ENCODE measurements around the gene SLC29A2.

The SLC29A2 gene

DNA sequence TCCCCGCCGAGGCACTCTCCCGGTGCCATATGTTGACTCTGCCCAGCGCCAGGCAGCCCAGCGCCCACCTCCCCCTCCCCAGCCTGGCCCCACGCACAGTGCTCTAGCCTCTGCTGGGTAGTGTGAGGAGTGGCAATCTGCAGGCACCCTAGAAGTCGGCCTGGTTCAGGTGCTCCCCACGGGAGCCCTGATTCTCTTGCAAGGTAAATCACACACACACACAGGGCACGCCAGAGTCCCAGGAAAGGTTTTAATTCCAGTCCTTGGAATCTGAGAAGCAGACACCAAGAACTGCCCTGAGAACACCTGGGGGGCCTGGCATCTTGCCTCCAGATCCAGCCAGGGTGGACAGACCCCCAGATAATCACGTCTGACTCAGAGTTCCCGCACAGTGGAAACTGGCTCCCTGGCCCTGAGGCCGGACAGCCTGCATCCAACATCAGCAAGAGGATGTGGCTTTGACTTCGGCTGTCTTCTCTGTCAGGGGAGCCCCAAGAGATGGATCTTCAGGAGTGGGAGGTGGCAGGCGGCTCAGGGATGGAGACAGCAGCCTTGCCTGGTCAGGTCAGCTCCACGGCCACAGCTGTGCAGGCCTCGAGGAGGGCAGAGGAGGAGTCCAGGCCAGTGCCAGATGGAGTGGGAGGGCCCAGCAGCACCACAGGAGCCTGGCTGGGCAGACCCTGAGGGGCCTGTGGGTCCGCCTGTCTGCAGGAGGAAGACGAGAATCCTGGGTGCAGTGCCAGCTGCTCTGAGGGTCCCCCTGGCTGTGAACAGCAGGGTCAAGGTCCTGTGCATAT is 34.3 kb downstream of the SLC29A2 start:
- POLR2A ChIA-PET = interaction anchor here (1.1 kb wide), 1 partner anchor 174 kb away, joined by 3 read pairs; no protein-coding TSS in a partner anchor
- Histone ChIP-seq H3K4me1 (ENCODE audit: control extremely low read depth in 1 of 4, control insufficient read depth in 4 of 4, insufficient read depth in 4 of 4, low read length in 3 of 4) (peaks cover 0 to 22% (median 20%) of the 10 kb centered on the region in 4 experiments), H3K27me3 (replicated peaks in 2 of 5; ENCODE audit: control insufficient read depth in 4 of 5, insufficient read depth in 5 of 5, low read length in 4 of 5) (peaks cover 0 to 2% (median 0%) of the 10 kb centered on the region in 5 experiments), H3K4me3 (ENCODE audit: control insufficient read depth in 1 of 7, extremely low read depth in 1 of 7, insufficient read depth in 4 of 7, low read depth in 2 of 7, low read length in 6 of 7) (no peak overlapping the region), H3K36me3 (ENCODE audit: control insufficient read depth in 4 of 4, insufficient read depth in 4 of 4, low read length in 3 of 4) (peaks cover 6 to 52% (median 43%) of the 10 kb centered on the region in 4 experiments), H3K27ac (ENCODE audit: insufficient read depth in 1 of 2, low read depth in 1 of 2, low read length in 2 of 2, poor library complexity in 1 of 2, severe bottlenecking in 2 of 2) (no peak overlapping the region), H3K9me3 (ENCODE audit: control extremely low read depth in 1 of 5, control insufficient read depth in 4 of 5, insufficient read depth in 2 of 5, low read depth in 1 of 5, low read length in 4 of 5) (no peaks in the 10 kb centered on the region)
- 90% methylated on average over 13 of the region's 18 CpGs for WGBS (ENCODE audit: insufficient coverage)
- no peak for DNase-seq
- CTCF ChIA-PET = interaction anchor here (0.5 to 2.4 kb wide), 5 partner anchors 8 to 77 kb away, joined by 3 to 15 read pairs (median 5); partner anchors contain the start of gene BRMS1

GRCh38 chr11:66336234-66337102 is 35.1 kb downstream of the SLC29A2 start, which contains the start of gene RIN1:
Gene RIN1 (minus strand): TSS chr11:66336434. CDS start chr11:66336402, 32 bp downstream.
- no peaks in the 10 kb centered on the region for H3K9me3 ChIP-seq (ENCODE audit: control extremely low read depth in 1 of 5, control insufficient read depth in 4 of 5, insufficient read depth in 2 of 5, low read depth in 1 of 5, low read length in 4 of 5)
- 24% methylated on average over 22 of the region's 22 CpGs for WGBS (ENCODE audit: insufficient coverage)
- DNase-seq = peak; percentile 48 to 88 (median 84)
- CTCF ChIA-PET = interaction anchor here (0.9 to 7.3 kb wide), 5 partner anchors 9 to 119 kb away, joined by 3 to 86 read pairs (median 7); partner anchors contain the start of gene BRMS1
- H3K4me1 ChIP-seq (ENCODE audit: control extremely low read depth in 1 of 4, control insufficient read depth in 4 of 4, insufficient read depth in 4 of 4, low read length in 3 of 4) = peaks cover 0 to 22% (median 20%) of the 10 kb centered on the region in 4 experiments
- POLR2A ChIA-PET = interaction anchor here (0.6 kb wide), 1 partner anchor 1692 kb away, joined by 3 read pairs; no protein-coding TSS in a partner anchor
- peaks cover 2 to 43% (median 35%) of the 10 kb centered on the region in 4 experiments for H3K36me3 ChIP-seq (ENCODE audit: control insufficient read depth in 4 of 4, insufficient read depth in 4 of 4, low read length in 3 of 4)
- peak within 1 kb of the TSS in 6 of 7 experiments; percentile 8 to 74 (median 49) for H3K4me3 ChIP-seq (ENCODE audit: control insufficient read depth in 1 of 7, extremely low read depth in 1 of 7, insufficient read depth in 4 of 7, low read depth in 2 of 7, low read length in 6 of 7)
- no peak within 1 kb of the TSS for H3K27ac ChIP-seq (ENCODE audit: insufficient read depth in 1 of 2, low read depth in 1 of 2, low read length in 2 of 2, poor library complexity in 1 of 2, severe bottlenecking in 2 of 2)
- H3K27me3 ChIP-seq (replicated peaks in 2 of 5; ENCODE audit: control insufficient read depth in 4 of 5, insufficient read depth in 5 of 5, low read length in 4 of 5) = peaks cover 0 to 2% (median 0%) of the 10 kb centered on the region in 5 experiments

DNA sequence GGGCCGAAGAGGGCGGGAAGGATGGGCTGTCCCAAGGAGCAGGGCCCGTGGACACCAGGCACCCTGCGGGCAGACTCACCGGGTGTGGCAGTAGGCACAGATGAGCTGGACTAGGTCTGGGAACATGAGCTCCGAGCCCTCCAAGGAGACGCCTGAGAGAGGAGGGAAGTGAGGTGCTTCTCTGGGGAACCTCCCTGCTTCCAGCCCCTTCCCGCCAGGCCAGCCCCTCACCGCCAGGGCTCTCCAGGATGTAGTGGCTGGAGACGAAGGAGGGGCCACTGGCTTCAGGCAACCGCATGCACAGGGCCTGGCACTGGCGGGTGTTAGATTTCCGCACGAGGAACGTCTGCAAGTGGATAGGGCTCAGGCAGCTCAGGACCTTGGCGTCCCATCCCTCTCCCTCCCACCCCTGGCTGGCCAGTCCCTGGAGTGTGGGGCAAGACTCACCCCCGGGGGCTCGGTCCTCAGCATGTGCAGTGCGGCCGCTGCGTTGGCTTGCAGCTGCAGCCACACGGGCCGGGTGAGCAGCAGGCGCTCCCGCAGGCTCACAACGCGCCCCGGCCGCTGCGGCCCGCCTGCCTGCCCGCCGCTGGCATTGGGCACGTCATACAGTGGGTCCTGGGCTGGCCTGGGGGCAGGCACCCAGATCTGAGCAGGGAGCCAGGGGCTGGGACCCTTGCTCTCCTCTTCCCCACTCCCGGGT is 35.9 kb downstream of the SLC29A2 start:
- Histone ChIP-seq H3K27me3 (replicated peaks in 2 of 5; ENCODE audit: control insufficient read depth in 4 of 5, insufficient read depth in 5 of 5, low read length in 4 of 5) (peaks cover 0 to 2% (median 0%) of the 10 kb centered on the region in 5 experiments), H3K27ac (ENCODE audit: insufficient read depth in 1 of 2, low read depth in 1 of 2, low read length in 2 of 2, poor library complexity in 1 of 2, severe bottlenecking in 2 of 2) (no peak overlapping the region), H3K4me1 (ENCODE audit: control extremely low read depth in 1 of 4, control insufficient read depth in 4 of 4, insufficient read depth in 4 of 4, low read length in 3 of 4) (peaks cover 0 to 22% (median 20%) of the 10 kb centered on the region in 4 experiments), H3K4me3 (ENCODE audit: control insufficient read depth in 1 of 7, extremely low read depth in 1 of 7, insufficient read depth in 4 of 7, low read depth in 2 of 7, low read length in 6 of 7) (peak overlapping the region in 6 of 7 experiments; percentile 8 to 74 (median 49)), H3K9me3 (ENCODE audit: control extremely low read depth in 1 of 5, control insufficient read depth in 4 of 5, insufficient read depth in 2 of 5, low read depth in 1 of 5, low read length in 4 of 5) (no peaks in the 10 kb centered on the region), H3K36me3 (ENCODE audit: control insufficient read depth in 4 of 4, insufficient read depth in 4 of 4, low read length in 3 of 4) (peaks cover 2 to 35% (median 28%) of the 10 kb centered on the region in 4 experiments)
- ChIA-PET CTCF (interaction anchor here (0.9 to 7.3 kb wide), 6 partner anchors 10 to 118 kb away, joined by 3 to 86 read pairs (median 7); partner anchors contain the start of gene BRMS1), POLR2A (interaction anchor here (0.6 kb wide), 2 partner anchors 46 to 1693 kb away, joined by 3 read pairs; partner anchors contain the start of gene YIF1A)
- peak in 2 of 3 donors; percentile 18 to 42 for DNase-seq
- 12% methylated on average over 31 of the region's 35 CpGs for WGBS (ENCODE audit: insufficient coverage)

- POLR2A ChIA-PET = interaction anchor here (0.6 kb wide), 1 partner anchor 46 kb away, joined by 3 read pairs; the partner anchor contains the start of gene YIF1A
- Histone ChIP-seq H3K9me3 (ENCODE audit: control extremely low read depth in 1 of 5, control insufficient read depth in 4 of 5, insufficient read depth in 2 of 5, low read depth in 1 of 5, low read length in 4 of 5) (no peaks in the 10 kb centered on the region), H3K27me3 (replicated peaks in 2 of 5; ENCODE audit: control insufficient read depth in 4 of 5, insufficient read depth in 5 of 5, low read length in 4 of 5) (peaks cover 0 to 2% (median 0%) of the 10 kb centered on the region in 5 experiments), H3K4me1 (ENCODE audit: control extremely low read depth in 1 of 4, control insufficient read depth in 4 of 4, insufficient read depth in 4 of 4, low read length in 3 of 4) (peaks cover 0 to 22% (median 20%) of the 10 kb centered on the region in 4 experiments), H3K36me3 (ENCODE audit: control insufficient read depth in 4 of 4, insufficient read depth in 4 of 4, low read length in 3 of 4) (peaks cover 2 to 27% (median 21%) of the 10 kb centered on the region in 4 experiments), H3K27ac (ENCODE audit: insufficient read depth in 1 of 2, low read depth in 1 of 2, low read length in 2 of 2, poor library complexity in 1 of 2, severe bottlenecking in 2 of 2) (no peak overlapping the region), H3K4me3 (ENCODE audit: control insufficient read depth in 1 of 7, extremely low read depth in 1 of 7, insufficient read depth in 4 of 7, low read depth in 2 of 7, low read length in 6 of 7) (no peak overlapping the region)
- no peak for DNase-seq
- CTCF ChIA-PET = interaction anchor here (0.5 to 7.3 kb wide), 8 partner anchors 10 to 1010 kb away, joined by 3 to 86 read pairs (median 5); partner anchors contain the start of gene BRMS1
- 92% methylated on average over 36 of the region's 42 CpGs for WGBS (ENCODE audit: insufficient coverage)
Measured at GRCh38 chr11:66334605-66335442, 36.7 kb downstream of the SLC29A2 start.

- H3K36me3 ChIP-seq (ENCODE audit: control insufficient read depth in 4 of 4, insufficient read depth in 4 of 4, low read length in 3 of 4) = peaks cover 2 to 19% (median 14%) of the 10 kb centered on the region in 4 experiments
- ChIA-PET CTCF (interaction anchor here (1.0 to 7.3 kb wide), 8 partner anchors 10 to 46 kb away, joined by 3 to 86 read pairs (median 7); partner anchors contain the start of genes B4GAT1, BRMS1 and CD248), POLR2A (no interaction called here)
- H3K4me3 ChIP-seq (ENCODE audit: control insufficient read depth in 1 of 7, extremely low read depth in 1 of 7, insufficient read depth in 4 of 7, low read depth in 2 of 7, low read length in 6 of 7) = no peak overlapping the region
- H3K27me3 ChIP-seq (replicated peaks in 2 of 5; ENCODE audit: control insufficient read depth in 4 of 5, insufficient read depth in 5 of 5, low read length in 4 of 5) = peaks cover 0 to 2% (median 0%) of the 10 kb centered on the region in 5 experiments
- H3K4me1 ChIP-seq (ENCODE audit: control extremely low read depth in 1 of 4, control insufficient read depth in 4 of 4, insufficient read depth in 4 of 4, low read length in 3 of 4) = peaks cover 0 to 22% (median 20%) of the 10 kb centered on the region in 4 experiments
- WGBS (ENCODE audit: insufficient coverage) = 93% methylated on average over 27 of the region's 29 CpGs
- no peak overlapping the region for H3K27ac ChIP-seq (ENCODE audit: insufficient read depth in 1 of 2, low read depth in 1 of 2, low read length in 2 of 2, poor library complexity in 1 of 2, severe bottlenecking in 2 of 2)
- no peaks in the 10 kb centered on the region for H3K9me3 ChIP-seq (ENCODE audit: control extremely low read depth in 1 of 5, control insufficient read depth in 4 of 5, insufficient read depth in 2 of 5, low read depth in 1 of 5, low read length in 4 of 5)
- DNase-seq = no peak
Measured at GRCh38 chr11:66333896-66334604, 37.5 kb downstream of the SLC29A2 start.

Measured in common myeloid progenitor, CD34-positive (primary cell).